ENCODE data around the gene OTUD7B.
"Not testable (repeated sequence)": the region's sequence is repeated elsewhere in the genome, so short reads cannot be mapped to it uniquely, and the experiment has no call there.

Gene OTUD7B

GRCh38 chr1:150010393-150011115 lies at the start of gene OTUD7B:
Gene OTUD7B, minus strand, starts transcription at chr1:150010726. Its CDS starts 33,216 bp downstream, at chr1:149977510.
- peak; percentile 87 for DNase-seq (ENCODE audit: low spot score)

GRCh38 chr1:150060260-150060659 lies 49.7 kb upstream of the OTUD7B start:
- DNase-seq (ENCODE audit: low spot score), result no peak

GRCh38 chr1:150056407-150056806 lies 45.9 kb upstream of the OTUD7B start:
- no peak for DNase-seq (ENCODE audit: low spot score)

GRCh38 chr1:150055507-150055906 lies 45.0 kb upstream of the OTUD7B start:
- not testable (repeated sequence) for DNase-seq (ENCODE audit: low spot score)

- DNase-seq (ENCODE audit: low spot score), result no peak
These were observed 43.4 kb upstream of the OTUD7B start for GRCh38 chr1:150053926-150054325.

GRCh38 chr1:150051905-150052412 lies 41.4 kb upstream of the OTUD7B start:
- not testable (repeated sequence) for DNase-seq (ENCODE audit: low spot score)

- no peak for DNase-seq (ENCODE audit: low spot score)
These were observed 40.5 kb upstream of the OTUD7B start for GRCh38 chr1:150051089-150051373.

GRCh38 chr1:150049926-150050325 lies 39.4 kb upstream of the OTUD7B start:
- no peak for DNase-seq (ENCODE audit: low spot score)

GRCh38 chr1:150034336-150034735 lies 23.8 kb upstream of the OTUD7B start:
- DNase-seq (ENCODE audit: low spot score), result no peak

GRCh38 chr1:150028322-150028721 lies 17.8 kb upstream of the OTUD7B start:
- no peak for DNase-seq (ENCODE audit: low spot score)

- DNase-seq (ENCODE audit: low spot score), result no peak
These were observed 13.6 kb upstream of the OTUD7B start for GRCh38 chr1:150024156-150024555.

- DNase-seq (ENCODE audit: low spot score), result no peak
These were observed 11.8 kb upstream of the OTUD7B start for GRCh38 chr1:150022357-150022756.

- no peak for DNase-seq (ENCODE audit: low spot score)
These were observed 10.7 kb upstream of the OTUD7B start for GRCh38 chr1:150021191-150021694.

- DNase-seq (ENCODE audit: low spot score), result no peak
These were observed 10.2 kb upstream of the OTUD7B start for GRCh38 chr1:150020711-150021110.

GRCh38 chr1:150018165-150018564 lies 7.6 kb upstream of the OTUD7B start:
- no peak for DNase-seq (ENCODE audit: low spot score)

- no peak for DNase-seq (ENCODE audit: low spot score)
These were observed 6.8 kb upstream of the OTUD7B start for GRCh38 chr1:150017206-150017750.

GRCh38 chr1:150015651-150016131 lies 5.2 kb upstream of the OTUD7B start:
- no peak for DNase-seq (ENCODE audit: low spot score)

GRCh38 chr1:150012611-150013010 lies 2.1 kb upstream of the OTUD7B start:
- peak; percentile 97 for DNase-seq (ENCODE audit: low spot score)

- peak; percentile 60 for DNase-seq (ENCODE audit: low spot score)
These were observed 728 bp downstream of the OTUD7B start for GRCh38 chr1:150009604-150010392.

GRCh38 chr1:150008699-150009098 lies 1.8 kb downstream of the OTUD7B start:
- DNase-seq (ENCODE audit: low spot score), result no peak

- DNase-seq (ENCODE audit: low spot score), result peak; percentile 95
These were observed 3.6 kb downstream of the OTUD7B start for GRCh38 chr1:150006881-150007421.

- peak; percentile 72 for DNase-seq (ENCODE audit: low spot score)
These were observed 4.9 kb downstream of the OTUD7B start for GRCh38 chr1:150005606-150006005.
